Tibial nerve (tissue), 4 donors: ENCODE measurements around the gene ADAR. TPM values are rescaled to one million over a fixed set of nuclear protein-coding genes. Genes with fewer than 3 reads are reported as not detected.

Source experiments
- DNase-seq, 2 donors: peaks; one replicate each; pipeline ENCODE4 v3.0.0-alpha.2; 2019; ENCODE audit warnings: low spot score in 2 of 2
- H3K27ac ChIP-seq, 4 donors: fragments of 200-600 bp; sonication (generic) in 3 of 4; one replicate each; pipeline ENCODE4 v1.5.1; 2017 to 2019; ENCODE audit warnings: mild to moderate bottlenecking in 1 of 4
- H3K27me3 ChIP-seq, 2 donors: fragments of 200-600 bp; sonication (generic) in 1 of 2; one replicate each; pipeline versions ENCODE4 v1.5.1 to v1.6.0; 2017 to 2019
- H3K36me3 ChIP-seq, 3 donors: fragments of 200-600 bp; sonication (generic); one replicate each; pipeline ENCODE4 v1.5.1; 2018 to 2019
- H3K4me1 ChIP-seq, 4 donors: fragments of 200-600 bp; sonication (generic) in 3 of 4; one replicate each; pipeline ENCODE4 v1.5.1; 2017 to 2019
- H3K4me3 ChIP-seq, 4 donors: fragments of 200-600 bp; sonication (generic) in 3 of 4; one replicate each; pipeline ENCODE4 v1.5.1; 2017 to 2019; ENCODE audit warnings: mild to moderate bottlenecking in 1 of 4, moderate library complexity in 1 of 4
- H3K9me3 ChIP-seq, 4 donors: fragments of 200-600 bp; sonication (generic) in 3 of 4; one replicate each; pipeline ENCODE4 v1.5.1; 2017 to 2019
- CTCF ChIP-seq, 5 experiments: fragments of 200-600 bp in 3 of 5; fragments of 450-650 bp in 2 of 5; sonication (generic) in 3 of 5; IDR thresholded peaks; one replicate each; pipeline ENCODE4 v1.5.1; 2016 to 2019; ENCODE audit warnings: antibody characterized with exemption in 5 of 5, mild to moderate bottlenecking in 3 of 5, moderate library complexity in 2 of 5
- EP300 ChIP-seq, 2 donors: sonication (generic); formaldehyde crosslinking; IDR thresholded peaks; one replicate each; pipeline ENCODE4 v1.6.1; 2017; ENCODE audit warnings: antibody characterized with exemption in 2 of 2, mild to moderate bottlenecking in 1 of 2
- POLR2A ChIP-seq, 2 donors: fragments of 450-650 bp; IDR thresholded peaks; one replicate each; pipeline ENCODE4 v1.6.1; 2017; ENCODE audit warnings: antibody characterized with exemption in 2 of 2, mild to moderate bottlenecking in 2 of 2, moderate library complexity in 2 of 2
- WGBS, 2 donors: methylation state at CpG; one replicate each; pipeline ENCODE4 v1.1.5; 2018; 5-methylcytosine and 5-hydroxymethylcytosine counted together
- total RNA-seq, 4 donors: library from RNA; depleted of rRNA; stranded (reverse); fragments of >200 nt; gene quantifications; one replicate each; pipeline ENCODE4 v1.1.0, GENCODE V29; 2016

Gene ADAR
- total RNA-seq, 4 donors from 2014 or later = 105 to 120 (median 107) TPM

- Histone ChIP-seq H3K4me1 (no peaks in the 10 kb centered on the region), H3K9me3 (peaks cover 0 to 8% (median 0%) of the 10 kb centered on the region in 4 donors), H3K4me3 (no peak overlapping the region), H3K36me3 (peaks cover 0 to 3% (median 0%) of the 10 kb centered on the region in 3 donors), H3K27me3 (no peaks in the 10 kb centered on the region), H3K27ac (no peak overlapping the region)
- DNase-seq = no peak
- no peak for TF ChIP-seq EP300 (IDR thresholded peaks at IDR 0.05)
- no peak for TF ChIP-seq POLR2A (IDR thresholded peaks at IDR 0.05)
- no peak for TF ChIP-seq CTCF (IDR thresholded peaks at IDR 0.05)
- WGBS, 2 donors = 90 to 92% methylated on average over 9 of the region's 9 CpGs
Measured at GRCh38 chr1:154539486-154540483, 68.2 kb downstream of the ADAR start.

GRCh38 chr1:154536570-154536969, 71.4 kb downstream of the ADAR start:
- no peak overlapping the region for H3K4me3 ChIP-seq
- TF ChIP-seq CTCF (IDR thresholded peaks at IDR 0.05) = no peak
- H3K9me3 ChIP-seq = peaks cover 0 to 8% (median 0%) of the 10 kb centered on the region in 4 donors
- peaks cover 0 to 3% (median 0%) of the 10 kb centered on the region in 3 donors for H3K36me3 ChIP-seq
- no peak for DNase-seq
- 69 to 84% methylated on average over 7 of the region's 7 CpGs for WGBS, 2 donors
- H3K4me1 ChIP-seq = no peaks in the 10 kb centered on the region
- no peak overlapping the region for H3K27ac ChIP-seq
- no peaks in the 10 kb centered on the region for H3K27me3 ChIP-seq

GRCh38 chr1:154533952-154534844, 73.8 kb downstream of the ADAR start:
- Histone ChIP-seq H3K27me3 (no peaks in the 10 kb centered on the region), H3K36me3 (peaks cover 0 to 3% (median 0%) of the 10 kb centered on the region in 3 donors), H3K4me3 (no peak overlapping the region), H3K4me1 (no peaks in the 10 kb centered on the region), H3K27ac (no peak overlapping the region), H3K9me3 (peaks cover 0 to 8% (median 0%) of the 10 kb centered on the region in 4 donors)
- no peak for DNase-seq
- peak in 1 of 5 experiments; percentile 22 for TF ChIP-seq CTCF (IDR thresholded peaks at IDR 0.05)
- no peak for TF ChIP-seq EP300 (IDR thresholded peaks at IDR 0.05)
- TF ChIP-seq POLR2A (IDR thresholded peaks at IDR 0.05) = no peak
- WGBS, 2 donors = 57 to 61% methylated on average over 11 of the region's 11 CpGs

Other genes with a start within 250 kb of the ADAR start
- gene IL6R, start 202.8 kb downstream of the ADAR start, total RNA-seq = 10 to 100 TPM; 31.6 to 53.7 (median 33.5) TPM
- 1 to 10 TPM; 6.7 to 9.0 (median 7.6) TPM for gene TDRD10, start 106.0 kb downstream of the ADAR start, total RNA-seq
- gene SHE, start 105.8 kb downstream of the ADAR start, total RNA-seq = 10 to 100 TPM in 3 of 4 donors, 1 to 10 TPM in 1; 9.0 to 24.6 (median 18.0) TPM
- gene UBE2Q1, start 49.5 kb downstream of the ADAR start, total RNA-seq = 10 to 100 TPM; 14.9 to 69.8 (median 18.9) TPM
- gene CHRNB2, start 40.4 kb downstream of the ADAR start, total RNA-seq = not detected